ENCODE data around the gene THSD4.

The THSD4 gene

DNA sequence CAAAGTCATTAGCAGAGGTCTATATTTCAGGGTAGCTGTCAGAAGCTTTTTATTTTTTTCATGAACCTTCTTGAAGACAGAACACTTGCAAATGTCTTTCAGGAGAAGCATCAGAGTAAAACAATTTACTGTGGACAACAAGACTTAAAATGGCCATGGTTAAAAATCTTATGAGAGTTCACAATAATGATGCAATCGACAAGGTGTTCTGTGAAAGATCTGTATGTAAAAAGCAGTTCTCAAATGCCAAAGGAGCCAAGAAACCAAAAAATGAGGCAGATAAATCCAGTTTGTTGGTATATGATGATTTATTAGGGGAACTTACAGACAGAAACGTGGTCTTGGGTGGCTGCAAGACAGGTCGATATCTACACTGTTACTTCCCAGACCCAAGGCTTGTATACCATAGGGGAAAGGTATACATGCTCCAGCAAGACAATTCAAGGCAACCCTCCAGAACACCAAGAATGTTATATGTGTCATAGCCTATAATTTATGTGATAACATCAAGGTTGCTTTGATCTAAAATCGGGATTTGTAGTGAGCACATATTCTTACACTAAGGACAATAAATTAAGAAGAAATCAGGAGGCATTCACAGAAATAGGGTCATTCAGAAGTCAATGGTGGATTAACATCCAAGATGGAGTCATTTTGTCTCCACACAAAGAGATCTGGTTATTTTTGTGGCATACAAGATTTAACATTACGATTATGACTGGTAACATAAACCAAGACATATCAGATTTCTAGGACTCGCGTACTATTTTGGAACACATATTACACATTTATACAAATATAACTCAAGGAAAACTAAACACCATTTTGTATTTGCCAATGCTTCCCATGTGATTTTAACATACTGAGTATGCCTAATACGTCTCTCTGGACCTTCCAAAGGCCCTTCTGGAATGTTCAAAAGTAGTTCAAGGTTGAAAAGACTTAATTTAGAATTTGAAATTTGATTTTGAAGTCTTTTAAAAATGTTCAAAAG lies 316.4 kb downstream of the THSD4 start:
- Histone ChIP-seq H4K20me1 (ENCODE audit: insufficient read depth, low read length) (no peaks in the 10 kb centered on the region), H3F3A (ENCODE audit: insufficient read depth, low read length) (no peaks in the 10 kb centered on the region), H3K27me3 (replicated peaks; ENCODE audit: insufficient read depth, low read length) (no peaks in the 10 kb centered on the region), H3K4me1 (ENCODE audit: low read length) (no peaks in the 10 kb centered on the region), H3K9me3 (replicated peaks; ENCODE audit: insufficient read depth, low read length) (no peaks in the 10 kb centered on the region), H2AFZ (ENCODE audit: low read length) (no peak overlapping the region), H3K36me3 (replicated peaks; ENCODE audit: insufficient read depth, low read length) (no peaks in the 10 kb centered on the region), H3K4me3 (ENCODE audit: low read length) (no peak overlapping the region), H3K9me2 (replicated peaks; ENCODE audit: insufficient read depth, low read length) (no peaks in the 10 kb centered on the region), H3K4me2 (ENCODE audit: low read depth, low read length) (no peak overlapping the region), H3K9ac (ENCODE audit: low read length) (no peak overlapping the region), H3K27ac (ENCODE audit: low read length) (no peak overlapping the region), H3K79me2 (ENCODE audit: low read length) (no peaks in the 10 kb centered on the region)
- DNase-seq: no peak
- TF ChIP-seq EZH2 (optimal IDR thresholded peaks at IDR 0.05; ENCODE audit: low read depth, low read length) (no peak), EZH2phosphoT487 (IDR thresholded peaks at IDR 0.05; ENCODE audit: low read length) (no peak)
- TF ChIP-seq, protein P1, sequence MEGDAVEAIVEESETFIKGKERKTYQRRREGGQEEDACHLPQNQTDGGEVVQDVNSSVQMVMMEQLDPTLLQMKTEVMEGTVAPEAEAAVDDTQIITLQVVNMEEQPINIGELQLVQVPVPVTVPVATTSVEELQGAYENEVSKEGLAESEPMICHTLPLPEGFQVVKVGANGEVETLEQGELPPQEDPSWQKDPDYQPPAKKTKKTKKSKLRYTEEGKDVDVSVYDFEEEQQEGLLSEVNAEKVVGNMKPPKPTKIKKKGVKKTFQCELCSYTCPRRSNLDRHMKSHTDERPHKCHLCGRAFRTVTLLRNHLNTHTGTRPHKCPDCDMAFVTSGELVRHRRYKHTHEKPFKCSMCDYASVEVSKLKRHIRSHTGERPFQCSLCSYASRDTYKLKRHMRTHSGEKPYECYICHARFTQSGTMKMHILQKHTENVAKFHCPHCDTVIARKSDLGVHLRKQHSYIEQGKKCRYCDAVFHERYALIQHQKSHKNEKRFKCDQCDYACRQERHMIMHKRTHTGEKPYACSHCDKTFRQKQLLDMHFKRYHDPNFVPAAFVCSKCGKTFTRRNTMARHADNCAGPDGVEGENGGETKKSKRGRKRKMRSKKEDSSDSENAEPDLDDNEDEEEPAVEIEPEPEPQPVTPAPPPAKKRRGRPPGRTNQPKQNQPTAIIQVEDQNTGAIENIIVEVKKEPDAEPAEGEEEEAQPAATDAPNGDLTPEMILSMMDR (IDR thresholded peaks at IDR 0.05; ENCODE audit: low read length): no peak

DNA sequence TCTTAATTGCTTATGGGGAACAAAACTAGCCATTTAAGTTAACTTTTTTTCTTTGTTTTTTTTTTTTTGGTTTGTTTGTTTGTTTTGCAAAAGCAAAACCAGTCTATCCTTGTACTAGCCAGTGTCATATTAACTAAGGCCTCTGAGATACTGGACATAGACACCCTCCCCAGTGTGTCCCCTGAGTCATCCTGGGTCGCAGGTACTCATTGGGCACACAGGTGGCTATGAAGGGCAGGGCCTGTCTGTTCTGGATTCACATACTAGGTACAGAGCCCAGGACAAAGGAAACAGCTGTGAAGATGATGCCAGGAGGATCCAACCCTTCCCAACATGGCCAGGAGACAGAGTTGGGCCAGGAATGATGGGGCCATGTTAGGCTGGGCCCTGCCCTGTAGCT lies 318.1 kb downstream of the THSD4 start:
- H2AFZ ChIP-seq (ENCODE audit: low read length): no peak overlapping the region
- H4K20me1 ChIP-seq (ENCODE audit: insufficient read depth, low read length): no peaks in the 10 kb centered on the region
- no peaks in the 10 kb centered on the region for H3K36me3 ChIP-seq (replicated peaks; ENCODE audit: insufficient read depth, low read length)
- H3K27ac ChIP-seq (ENCODE audit: low read length): no peak overlapping the region
- H3F3A ChIP-seq (ENCODE audit: insufficient read depth, low read length): no peaks in the 10 kb centered on the region
- TF ChIP-seq EZH2phosphoT487 (IDR thresholded peaks at IDR 0.05; ENCODE audit: low read length): no peak
- no peak for TF ChIP-seq EZH2 (optimal IDR thresholded peaks at IDR 0.05; ENCODE audit: low read depth, low read length)
- TF ChIP-seq, protein P1 (IDR thresholded peaks at IDR 0.05; ENCODE audit: low read length): no peak
- H3K4me2 ChIP-seq (ENCODE audit: low read depth, low read length): no peak overlapping the region
- no peaks in the 10 kb centered on the region for H3K79me2 ChIP-seq (ENCODE audit: low read length)
- no peaks in the 10 kb centered on the region for H3K4me1 ChIP-seq (ENCODE audit: low read length)
- no peaks in the 10 kb centered on the region for H3K27me3 ChIP-seq (replicated peaks; ENCODE audit: insufficient read depth, low read length)
- no peak overlapping the region for H3K4me3 ChIP-seq (ENCODE audit: low read length)
- no peak for DNase-seq
- H3K9me3 ChIP-seq (replicated peaks; ENCODE audit: insufficient read depth, low read length): no peaks in the 10 kb centered on the region
- no peak overlapping the region for H3K9ac ChIP-seq (ENCODE audit: low read length)
- no peaks in the 10 kb centered on the region for H3K9me2 ChIP-seq (replicated peaks; ENCODE audit: insufficient read depth, low read length)

DNA sequence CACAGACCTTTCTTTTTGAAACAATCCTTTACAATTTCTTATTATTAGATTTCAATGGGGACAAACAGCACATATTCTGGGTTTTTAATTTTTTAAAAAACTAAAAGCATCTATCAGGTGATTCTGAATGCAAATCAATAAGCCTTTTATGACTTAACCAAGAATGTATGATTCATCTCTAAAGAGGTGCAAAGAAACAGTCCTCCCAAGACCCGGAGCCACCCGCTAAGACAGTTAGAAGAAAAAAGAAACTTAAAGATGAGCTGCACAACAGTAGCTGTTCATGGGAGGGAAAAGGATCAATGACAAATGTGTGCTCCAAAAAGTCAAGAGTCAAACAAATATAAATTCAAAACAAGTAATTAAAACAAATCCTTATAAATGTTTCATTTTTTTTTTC lies 319.5 kb downstream of the THSD4 start:
- H4K20me1 ChIP-seq (ENCODE audit: insufficient read depth, low read length): no peaks in the 10 kb centered on the region
- no peaks in the 10 kb centered on the region for H3K4me1 ChIP-seq (ENCODE audit: low read length)
- no peak for DNase-seq
- H3K9ac ChIP-seq (ENCODE audit: low read length): no peak overlapping the region
- H3K27me3 ChIP-seq (replicated peaks; ENCODE audit: insufficient read depth, low read length): no peaks in the 10 kb centered on the region
- H3K79me2 ChIP-seq (ENCODE audit: low read length): no peaks in the 10 kb centered on the region
- no peak overlapping the region for H3K4me2 ChIP-seq (ENCODE audit: low read depth, low read length)
- no peaks in the 10 kb centered on the region for H3F3A ChIP-seq (ENCODE audit: insufficient read depth, low read length)
- no peak overlapping the region for H3K4me3 ChIP-seq (ENCODE audit: low read length)
- H3K9me3 ChIP-seq (replicated peaks; ENCODE audit: insufficient read depth, low read length): no peaks in the 10 kb centered on the region
- no peaks in the 10 kb centered on the region for H3K9me2 ChIP-seq (replicated peaks; ENCODE audit: insufficient read depth, low read length)
- no peak overlapping the region for H3K27ac ChIP-seq (ENCODE audit: low read length)
- no peaks in the 10 kb centered on the region for H3K36me3 ChIP-seq (replicated peaks; ENCODE audit: insufficient read depth, low read length)
- TF ChIP-seq, protein P1 (IDR thresholded peaks at IDR 0.05; ENCODE audit: low read length): no peak
- H2AFZ ChIP-seq (ENCODE audit: low read length): no peak overlapping the region

Measured in MM.1S (cell line).